Measurements from ENCODE around the gene XIRP1.

The XIRP1 gene

DNA sequence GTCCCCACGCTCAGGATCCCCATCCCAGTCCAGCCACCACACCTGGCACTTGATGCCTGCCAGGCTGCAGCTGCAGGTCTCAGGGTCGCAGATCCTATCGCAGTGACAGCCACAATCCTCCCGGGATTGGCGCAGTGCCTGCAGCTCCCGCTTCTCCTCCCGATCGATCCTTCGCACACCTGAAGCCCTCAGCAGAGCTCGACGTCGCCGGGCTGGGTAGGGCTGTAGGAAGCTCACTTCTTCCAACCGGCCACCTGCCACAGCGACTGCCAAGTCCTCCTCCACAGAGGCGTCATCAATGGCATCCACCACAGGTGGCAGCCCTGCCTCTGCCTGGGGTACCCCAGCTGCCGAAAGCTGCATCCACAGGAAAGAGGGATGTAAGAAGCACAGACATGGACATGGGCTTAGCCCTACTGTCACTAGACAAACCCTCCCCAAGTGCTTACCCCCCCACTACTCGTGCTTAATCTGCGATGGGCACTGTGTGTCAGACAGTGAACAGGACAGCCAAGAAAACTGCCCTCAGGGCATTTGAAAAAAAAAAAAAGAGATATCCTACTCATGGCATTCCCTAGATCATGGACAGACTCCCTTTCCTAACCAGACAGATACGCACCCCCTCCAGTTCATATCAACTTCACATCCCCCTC lies 48.2 kb downstream of the XIRP1 start:
- no peak for DNase-seq (ENCODE audit: low read depth, low spot score)

DNA sequence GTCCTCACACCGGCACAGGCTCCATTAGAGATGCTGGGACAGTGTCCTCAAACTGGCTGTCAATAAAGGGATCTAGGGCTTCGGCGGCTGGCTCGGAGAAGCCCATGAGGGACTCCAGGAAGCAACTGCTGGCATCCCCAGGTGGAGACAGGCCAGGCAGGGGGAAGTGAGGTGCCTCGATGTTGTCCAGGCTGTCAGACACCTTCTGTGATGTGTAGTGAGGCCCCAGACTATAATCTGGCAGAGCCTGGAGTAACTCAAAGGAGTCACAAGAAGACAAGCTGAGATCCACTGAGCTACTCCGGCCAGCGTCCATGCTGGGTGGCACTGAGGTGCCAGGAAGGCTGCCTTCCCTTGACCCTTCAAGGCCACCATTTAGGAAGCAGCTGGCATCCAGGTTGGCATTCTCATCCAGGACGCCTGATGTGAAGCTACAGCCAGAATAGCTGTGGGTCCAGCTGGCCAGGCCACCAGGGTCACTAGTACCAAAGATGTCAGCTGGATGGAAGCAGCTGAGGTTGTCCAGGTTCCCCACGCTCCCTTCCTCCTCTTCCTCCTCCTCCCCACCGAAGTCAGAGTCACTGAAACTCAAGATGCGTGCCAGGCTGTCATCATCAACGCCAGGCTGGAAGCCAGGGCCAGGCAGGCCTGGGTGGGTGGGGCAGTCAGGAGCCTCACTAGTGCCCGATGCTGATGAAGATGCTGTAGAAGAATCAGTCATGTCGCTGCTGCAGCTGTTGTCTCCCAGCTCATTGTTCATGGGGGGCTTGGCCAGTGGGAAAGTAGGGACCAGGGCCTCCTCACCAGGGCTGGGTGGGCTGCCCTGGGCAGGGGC lies 49.1 kb downstream of the XIRP1 start:
- no peak for DNase-seq (ENCODE audit: low read depth, low spot score)

DNA sequence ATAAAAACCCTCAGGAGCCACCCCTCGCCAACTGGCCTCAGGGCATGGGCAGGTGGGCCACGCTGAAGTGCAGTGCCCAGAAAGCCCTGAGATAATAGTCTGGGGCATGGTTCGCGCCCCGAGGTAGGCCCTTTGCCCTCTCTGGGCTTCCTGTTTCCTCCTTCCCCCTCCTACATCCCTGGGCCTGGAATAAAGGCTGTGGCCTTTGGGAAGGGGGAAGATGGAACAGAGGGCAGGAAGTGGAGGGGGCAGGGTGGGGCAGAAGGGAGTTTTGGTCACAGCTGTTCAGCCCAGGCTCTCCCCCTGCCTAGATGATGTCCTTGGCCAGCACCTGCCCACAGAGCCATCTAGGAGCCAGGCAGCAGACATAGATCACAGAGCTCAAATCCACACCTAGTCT lies 50.3 kb downstream of the XIRP1 start:
- DNase-seq (ENCODE audit: low read depth, low spot score) = no peak

DNA sequence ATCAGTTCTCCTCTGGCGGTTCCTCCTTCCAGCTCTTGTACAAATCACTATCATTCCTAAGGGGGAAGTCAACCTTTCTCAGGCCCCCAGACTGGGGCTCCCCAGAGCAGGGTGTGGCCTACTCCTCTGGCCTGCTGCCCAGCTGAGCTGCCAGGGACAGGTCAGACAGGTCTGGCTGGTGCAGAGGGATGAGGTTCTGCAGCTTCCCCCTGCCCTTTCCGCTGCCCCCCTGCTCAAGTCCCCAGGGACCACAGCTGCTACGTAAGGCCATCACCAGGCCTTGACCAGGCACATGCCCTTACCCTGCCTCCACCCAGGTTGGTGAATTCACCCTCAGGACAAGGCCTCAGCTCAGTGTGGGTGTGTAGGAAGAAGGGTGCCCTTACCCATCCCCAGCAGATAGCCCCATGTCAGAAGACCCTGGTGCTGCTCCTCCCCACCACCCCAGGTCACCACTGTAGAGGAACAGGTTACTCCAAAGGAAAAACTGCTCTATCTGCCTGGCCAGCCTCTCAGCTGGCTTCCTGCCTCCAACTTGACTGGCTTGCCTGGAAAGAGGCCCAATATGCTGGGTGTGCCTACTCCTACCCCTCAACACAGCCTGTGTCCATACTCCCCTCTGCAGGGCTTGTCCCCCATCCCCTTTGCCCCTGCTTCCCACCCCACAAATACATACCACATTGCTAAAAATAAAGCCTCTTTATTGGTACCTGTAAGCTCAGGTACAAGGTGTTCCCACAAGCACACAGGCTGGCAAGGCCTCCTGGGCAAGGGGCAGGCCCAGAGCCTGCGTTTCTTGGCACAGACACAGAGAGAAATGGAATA lies 51.0 kb downstream of the XIRP1 start:
- DNase-seq (ENCODE audit: low read depth, low spot score) = no peak

DNA sequence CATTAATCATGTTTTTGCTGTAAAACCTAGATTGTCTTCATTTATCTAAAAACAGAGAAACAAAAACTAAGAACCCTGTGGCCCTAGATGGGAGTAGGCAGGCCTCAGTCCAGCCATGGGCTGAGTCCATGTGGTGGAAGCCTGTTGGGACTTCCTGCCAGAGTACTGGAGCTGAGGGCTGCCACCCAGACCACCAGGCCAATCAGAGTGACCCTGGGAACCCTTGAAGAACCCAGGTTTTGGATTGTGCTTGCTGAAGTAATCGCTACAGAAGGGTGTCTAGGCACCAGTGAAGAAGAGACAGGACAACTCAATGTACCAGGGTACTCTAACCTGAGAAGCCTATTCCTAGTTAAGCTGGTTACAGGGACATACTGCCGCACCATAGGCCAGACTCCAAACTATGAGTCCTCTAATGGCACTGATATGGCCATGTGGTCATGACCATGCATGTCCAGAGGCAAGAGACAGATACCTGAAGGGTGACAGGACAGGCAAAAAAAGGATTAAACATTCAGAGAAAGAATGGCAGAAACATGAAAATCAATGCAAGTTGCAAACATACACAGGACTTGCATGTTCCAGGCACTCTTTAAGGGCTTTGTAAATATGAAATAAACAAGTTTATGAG lies 51.9 kb downstream of the XIRP1 start:
- DNase-seq (ENCODE audit: low read depth, low spot score) = no peak

DNA sequence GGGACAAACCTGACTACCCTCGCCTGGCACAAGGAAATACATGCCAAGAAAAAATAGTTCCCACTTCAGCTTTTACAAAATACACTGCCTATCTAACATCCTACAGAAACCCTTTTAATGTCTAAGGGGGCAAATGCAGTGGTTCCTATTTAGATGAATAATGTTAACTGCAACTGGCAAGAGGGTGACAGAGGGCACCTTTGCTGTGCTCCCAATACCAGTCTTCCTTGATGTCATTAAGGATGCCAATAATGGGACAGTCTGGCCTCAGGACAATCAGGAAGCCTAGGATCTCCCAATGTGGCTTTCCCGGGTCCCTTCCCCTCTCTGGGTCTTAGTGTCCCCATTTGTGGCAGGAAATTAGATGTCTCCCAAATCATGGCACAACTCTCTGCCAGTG lies 53.0 kb downstream of the XIRP1 start:
- DNase-seq (ENCODE audit: low read depth, low spot score) = no peak

DNA sequence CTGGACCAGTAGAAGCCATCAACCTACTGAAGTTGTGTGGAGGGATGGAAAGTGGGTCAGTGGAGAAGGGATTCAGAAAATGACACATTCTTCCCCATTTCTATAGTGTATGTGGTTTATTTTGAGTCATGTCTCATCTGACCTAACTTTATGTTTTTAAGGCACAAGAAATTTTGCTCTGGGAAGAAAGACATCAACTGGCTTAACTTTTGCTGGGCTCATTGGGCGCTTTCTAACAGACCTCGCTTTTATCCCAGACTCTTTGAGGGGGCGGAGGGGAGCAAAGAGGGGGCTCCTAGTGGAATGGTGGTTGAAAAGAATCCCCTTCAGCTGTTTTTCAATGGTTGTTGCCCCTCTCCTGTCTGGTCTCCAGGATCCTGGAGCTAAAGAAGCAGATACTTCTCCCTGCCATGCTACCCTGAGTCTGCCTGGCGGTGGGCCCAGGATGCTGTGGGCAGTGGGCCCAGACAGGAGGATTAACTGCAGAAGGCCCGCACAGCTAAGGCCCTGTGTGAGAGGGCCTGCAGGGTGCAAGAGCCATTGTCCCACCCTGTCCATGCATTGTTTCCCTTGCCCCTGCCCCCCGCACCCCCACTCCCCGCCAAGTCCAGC lies 53.5 kb downstream of the XIRP1 start:
- DNase-seq (ENCODE audit: low read depth, low spot score) = no peak

DNA sequence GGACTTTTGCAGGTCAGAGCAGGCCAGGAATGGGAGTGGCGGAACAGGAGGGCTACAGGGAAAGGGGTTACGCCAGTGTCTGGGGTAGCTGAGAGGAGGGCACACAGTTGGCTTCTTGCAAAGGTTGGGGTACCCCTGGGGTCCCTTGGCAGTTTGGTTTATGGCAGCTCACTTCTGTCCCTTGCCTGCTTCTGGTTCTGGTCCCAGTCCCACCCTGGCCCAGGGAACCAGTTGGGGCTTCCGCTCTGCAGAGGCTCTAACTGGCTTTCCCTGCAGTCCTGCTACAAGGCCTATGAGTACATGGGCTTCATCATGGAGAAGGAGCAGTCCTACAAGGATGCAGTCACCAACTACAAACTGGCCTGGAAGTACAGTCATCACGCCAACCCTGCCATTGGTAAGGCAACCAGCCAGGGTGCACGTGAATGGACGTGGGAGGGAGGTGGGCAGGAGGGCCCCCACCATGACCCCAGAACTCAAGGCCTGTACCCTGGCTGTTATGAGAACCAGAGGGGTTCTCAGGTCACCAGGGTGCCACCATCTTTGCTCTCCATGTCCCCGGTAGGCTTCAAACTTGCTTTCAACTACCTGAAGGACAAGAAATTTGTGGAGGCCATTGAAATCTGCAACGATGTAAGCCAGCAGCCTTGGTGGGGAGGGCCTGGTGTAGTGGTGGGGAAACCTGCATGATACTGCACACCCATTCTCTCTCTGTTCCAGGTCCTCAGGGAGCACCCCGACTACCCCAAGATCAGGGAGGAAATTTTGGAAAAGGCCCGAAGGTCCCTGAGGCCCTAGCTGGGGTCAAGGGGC lies 54.2 kb downstream of the XIRP1 start:
- DNase-seq (ENCODE audit: low read depth, low spot score) = no peak

DNA sequence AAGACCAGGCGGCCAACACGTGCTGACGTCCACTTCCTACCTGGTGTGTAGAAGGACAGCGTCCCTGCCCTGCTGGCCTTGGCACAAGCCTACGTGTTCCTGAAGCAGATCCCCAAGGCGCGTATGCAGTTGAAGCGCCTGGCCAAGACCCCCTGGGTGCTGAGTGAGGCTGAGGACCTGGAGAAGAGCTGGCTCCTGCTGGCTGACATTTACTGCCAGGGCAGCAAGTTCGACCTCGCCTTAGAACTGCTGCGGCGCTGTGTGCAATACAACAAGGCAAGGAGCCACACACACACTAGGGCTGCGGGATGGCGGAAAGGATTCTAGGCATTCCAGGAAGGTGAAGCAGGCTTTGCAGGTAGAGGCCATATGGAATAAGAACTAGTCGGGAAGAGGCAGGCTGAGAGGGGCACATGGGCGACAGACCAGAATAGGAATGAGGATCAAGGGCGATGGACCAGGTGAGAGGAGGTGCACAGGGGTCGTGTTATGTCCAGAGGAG lies 54.9 kb downstream of the XIRP1 start:
- DNase-seq (ENCODE audit: low read depth, low spot score) = no peak

DNA sequence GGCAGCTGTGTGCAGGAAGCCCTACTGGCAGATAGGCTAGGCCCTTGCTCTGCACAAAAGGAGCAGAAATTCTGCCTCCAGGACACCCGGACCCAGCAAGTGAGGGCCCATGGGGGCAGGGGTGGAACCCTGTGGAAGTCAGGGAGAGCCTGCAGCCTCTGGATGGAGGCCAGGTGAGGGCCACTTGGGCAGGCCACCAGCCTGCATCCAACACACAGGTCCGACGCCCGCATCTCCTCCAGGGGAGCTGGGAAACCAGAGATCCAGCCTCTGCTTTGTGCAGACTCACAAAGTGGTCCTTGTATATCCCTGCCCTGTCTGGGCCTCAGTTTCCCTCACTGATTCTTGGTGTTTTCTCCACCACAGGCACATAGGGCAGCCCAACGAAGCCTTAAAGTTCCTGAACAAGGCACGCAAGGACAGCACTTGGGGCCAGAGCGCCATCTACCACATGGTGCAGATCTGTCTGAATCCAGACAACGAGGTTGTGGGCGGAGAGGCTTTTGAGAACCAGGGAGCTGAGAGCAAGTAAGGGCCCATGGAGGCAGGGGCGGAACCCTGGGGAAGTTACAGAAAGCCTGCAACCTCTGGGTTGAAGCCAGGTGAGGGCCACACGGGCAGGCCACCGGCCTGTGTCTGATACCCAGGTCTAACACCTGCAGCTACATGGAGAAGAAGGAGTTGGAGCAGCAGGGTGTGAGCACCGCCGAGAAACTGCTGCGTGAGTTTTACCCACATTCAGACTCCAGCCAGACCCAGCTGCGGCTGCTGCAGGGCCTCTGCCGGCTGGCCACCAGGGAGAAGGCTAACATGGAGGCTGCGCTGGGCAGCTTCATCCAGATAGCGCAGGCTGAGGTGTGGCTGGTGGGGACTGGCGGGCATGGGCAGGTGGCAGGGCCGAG lies 55.6 kb downstream of the XIRP1 start:
- DNase-seq (ENCODE audit: low read depth, low spot score) = no peak

DNA sequence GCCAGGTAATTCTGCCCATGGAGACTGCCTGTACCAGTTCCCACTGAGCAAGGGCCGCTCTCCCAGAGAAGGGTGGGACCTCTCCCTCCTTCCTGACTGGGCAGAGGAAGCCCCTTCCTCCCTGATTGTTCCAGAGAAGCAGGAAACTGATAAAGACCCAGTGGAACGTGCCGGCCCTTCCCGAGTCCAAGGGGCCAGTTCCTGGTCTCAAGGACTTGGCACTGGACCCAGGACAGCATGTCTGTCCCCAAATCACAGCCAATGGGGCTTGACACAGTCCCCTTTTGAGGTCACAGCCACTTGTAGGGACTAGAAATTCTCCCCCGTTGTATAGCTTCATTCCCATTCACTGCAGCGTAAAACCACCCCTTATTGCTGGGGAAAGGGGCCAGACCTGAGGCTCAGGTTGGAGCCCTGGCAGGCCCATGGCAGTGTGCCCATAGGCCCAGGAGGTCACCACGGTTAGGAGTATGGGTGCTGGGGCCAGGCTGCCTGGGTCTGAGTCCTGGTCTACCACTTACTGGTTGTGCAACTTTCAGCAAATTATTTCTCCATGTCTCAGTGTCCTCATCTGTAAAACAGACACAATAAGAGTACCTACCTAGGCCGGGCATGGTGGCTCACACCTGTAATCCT lies 57.1 kb downstream of the XIRP1 start:
- no peak for DNase-seq (ENCODE audit: low read depth, low spot score)

DNA sequence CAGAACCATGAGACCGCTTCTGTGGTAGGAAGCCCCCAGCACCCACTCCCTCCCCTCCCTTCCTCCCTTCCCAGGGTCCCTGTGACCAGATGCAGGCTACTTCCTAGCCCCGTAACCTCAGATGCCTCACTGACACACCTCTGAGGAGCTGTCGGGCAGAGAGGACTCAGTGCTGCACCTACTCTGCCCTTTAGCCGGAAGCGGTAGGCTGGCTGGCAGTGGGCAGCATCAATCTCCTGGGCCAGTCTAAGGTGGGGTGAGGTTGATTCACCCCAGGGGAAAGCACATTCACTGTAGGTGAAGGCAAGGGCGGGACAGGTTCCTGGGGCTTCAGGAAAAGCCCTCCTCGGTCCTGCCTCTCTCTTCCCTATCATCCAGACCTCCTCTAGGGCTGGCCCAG lies 58.1 kb downstream of the XIRP1 start:
- no peak for DNase-seq (ENCODE audit: low read depth, low spot score)

DNA sequence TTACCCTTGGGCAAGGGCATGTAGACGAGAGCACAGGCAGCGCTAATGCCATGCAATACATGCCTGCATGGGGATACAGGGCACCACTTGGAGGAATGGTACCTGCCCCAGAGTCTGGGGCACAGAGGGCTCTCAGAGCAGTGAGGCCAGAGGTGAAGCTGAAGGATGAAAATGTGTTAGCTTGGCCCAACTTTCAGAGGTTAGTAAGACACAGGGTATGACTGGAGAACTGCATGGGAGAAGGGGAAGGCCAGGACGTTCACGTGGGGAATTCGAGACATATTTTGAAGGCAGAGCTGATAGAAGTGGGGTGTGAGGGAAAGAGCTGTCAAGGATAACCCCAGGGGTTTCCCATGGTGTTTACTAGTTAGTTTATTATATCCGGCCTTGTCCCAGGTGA lies 58.6 kb downstream of the XIRP1 start:
- DNase-seq (ENCODE audit: low read depth, low spot score) = no peak

Measured in activated CD4-positive, CD25-positive, alpha-beta regulatory T cell treated with anti-CD3 and anti-CD28 coated beads, Interleukin-2, amount 50 U/mL, for 16 hours (primary cell).